H1 (cell line): ENCODE measurements around the gene SUGP2. TPM values are rescaled to one million over a fixed set of nuclear protein-coding genes. Genes with fewer than 3 reads are reported as not detected.

Experiments
- CTCF ChIA-PET: fragments of 300-600 bp; sonication (Branson Sonifier 250); formaldehyde crosslinking; loops from one replicate; lab custom pipeline; 2021; ENCODE audit not compliant: partially characterized antibody; lab: Charles Lee
- POLR2A ChIA-PET: fragments of 300-600 bp; sonication (Branson Sonifier 250); formaldehyde crosslinking; loops from one replicate; lab custom pipeline; 2021; ENCODE audit warnings: inconsistent platforms; ENCODE audit not compliant: partially characterized antibody; lab: Charles Lee
- DNase-seq, 2 experiments: peaks; one replicate each; pipeline versions ENCODE4 v3.0.0 to v3.0.0-alpha.2; 2010 to 2022; ENCODE audit warnings: low spot score in 2 of 2, low read depth in 1 of 2, mixed read lengths in 1 of 2
- FAIRE-seq: peaks from 2 replicates; lab custom pipeline; 2011; peaks lifted over from hg19 to GRCh38; lab: Jason Lieb, UNC
- H2AFZ ChIP-seq: 2 replicates; pipeline ENCODE4 v1.8.1; 2012; ENCODE audit warnings: low read length, inconsistent platforms
- H2AK5ac ChIP-seq: 2 replicates; pipeline ENCODE4 v1.6.1; 2013; ENCODE audit warnings: low read depth, low read length
- H2BK120ac ChIP-seq: replicated peaks from 2 replicates; pipeline ENCODE3; 2013; ENCODE audit warnings: low read depth, low read length, inconsistent platforms
- H2BK12ac ChIP-seq: 2 replicates; pipeline ENCODE4 v1.6.1; 2013; ENCODE audit warnings: low read depth, low read length
- H2BK15ac ChIP-seq: 2 replicates; pipeline ENCODE4 v1.6.1; 2013; ENCODE audit warnings: low read length
- H2BK20ac ChIP-seq: 2 replicates; pipeline ENCODE4 v1.6.1; 2013; ENCODE audit warnings: low read length
- H2BK5ac ChIP-seq: 2 replicates; pipeline ENCODE4 v1.6.1; 2013; ENCODE audit warnings: low read depth, low read length
- H3K14ac ChIP-seq: 2 replicates; pipeline ENCODE4 v1.6.1; 2013; ENCODE audit warnings: inconsistent platforms; ENCODE audit not compliant: insufficient read length
- H3K18ac ChIP-seq: 2 replicates; pipeline ENCODE4 v1.6.1; 2013; ENCODE audit warnings: low read length; ENCODE audit errors: extremely low read depth
- H3K23ac ChIP-seq: 2 replicates; pipeline ENCODE4 v1.6.1; 2013; ENCODE audit warnings: inconsistent platforms; ENCODE audit not compliant: insufficient read length
- H3K23me2 ChIP-seq: 2 replicates; pipeline ENCODE4 v1.6.1; 2013; ENCODE audit warnings: low read depth, low read length
- H3K27ac ChIP-seq: 2 replicates; pipeline ENCODE4 v1.6.1; 2011; ENCODE audit warnings: low read depth, low read length, inconsistent platforms
- H3K27me3 ChIP-seq, 4 experiments: replicated peaks in 1 of 4; 1 replicate in 1 of 4; 2 replicates in 3 of 4; pipeline versions ENCODE4 v1.6.1 to v1.8.1; 2011 to 2013; ENCODE audit warnings: low read length in 3 of 4, mild to moderate bottlenecking in 3 of 4, inconsistent platforms in 2 of 4, mixed read lengths in 2 of 4, moderate library complexity in 1 of 4; ENCODE audit not compliant: control insufficient read depth in 3 of 4, insufficient read depth in 3 of 4; ENCODE audit errors: extremely low read depth in 1 of 4
- H3K36me3 ChIP-seq, 4 experiments: 2 replicates each; pipeline versions ENCODE4 v1.6.1 to v1.8.1; 2011 to 2013; ENCODE audit warnings: mild to moderate bottlenecking in 4 of 4, low read length in 3 of 4, moderate library complexity in 2 of 4, control low read depth in 1 of 4, inconsistent platforms in 1 of 4; ENCODE audit not compliant: insufficient read depth in 4 of 4, control insufficient read depth in 2 of 4
- H3K4ac ChIP-seq: replicated peaks from 2 replicates; pipeline ENCODE3; 2013; ENCODE audit warnings: low read length, low read depth, mixed read lengths, inconsistent platforms; ENCODE audit not compliant: insufficient read length
- H3K4me1 ChIP-seq, 4 experiments: replicated peaks in 1 of 4; 1 replicate in 1 of 4; 2 replicates in 3 of 4; pipeline versions ENCODE4 v1.6.1 to v1.8.1; 2011 to 2013; ENCODE audit warnings: low read length in 3 of 4, inconsistent platforms in 2 of 4, mixed read lengths in 1 of 4; ENCODE audit not compliant: insufficient read depth in 4 of 4, control insufficient read depth in 3 of 4
- H3K4me2 ChIP-seq, 2 experiments: 2 replicates each; pipeline versions ENCODE4 v1.6.1 to v1.8.1; 2011 to 2013; ENCODE audit warnings: low read depth in 2 of 2, low read length in 2 of 2, control low read depth in 1 of 2, inconsistent platforms in 1 of 2, mild to moderate bottlenecking in 1 of 2; ENCODE audit not compliant: insufficient read depth in 1 of 2
- H3K4me3 ChIP-seq, 4 experiments: fragments of 200-600, 300-600 bp in 1 of 4; sonication (generic), shearing (Covaris generic), sonication (Bioruptor Twin) in 1 of 4; 2 replicates each; pipeline versions ENCODE4 v1.5.1 to v1.8.1; 2011 to 2016; ENCODE audit warnings: low read length in 4 of 4, low read depth in 3 of 4, control low read depth in 2 of 4, inconsistent platforms in 2 of 4, mild to moderate bottlenecking in 2 of 4, mixed read lengths in 1 of 4, moderate library complexity in 1 of 4; ENCODE audit not compliant: insufficient read depth in 2 of 4; ENCODE audit errors: extremely low read depth in 1 of 4
- H3K56ac ChIP-seq: replicated peaks from 2 replicates; pipeline ENCODE3; 2013; ENCODE audit warnings: low read depth, mild to moderate bottlenecking, mixed read lengths, low read length, inconsistent platforms; ENCODE audit not compliant: insufficient read length
- H3K79me1 ChIP-seq: 2 replicates; pipeline ENCODE4 v1.6.1; 2013; ENCODE audit warnings: low read depth, low read length, control low read depth
- H3K79me2 ChIP-seq, 2 experiments: 2 replicates each; pipeline versions ENCODE4 v1.6.1 to v1.8.1; 2012 to 2013; ENCODE audit warnings: low read length in 2 of 2, mild to moderate bottlenecking in 2 of 2, inconsistent platforms in 1 of 2; ENCODE audit not compliant: insufficient read depth in 2 of 2, control insufficient read depth in 1 of 2
- H3K9ac ChIP-seq, 4 experiments: replicated peaks in 1 of 4; 1 replicate in 1 of 4; 2 replicates in 3 of 4; pipeline versions ENCODE4 v1.6.1 to v1.8.1; 2011 to 2013; ENCODE audit warnings: low read depth in 3 of 4, low read length in 3 of 4, control low read depth in 2 of 4, mild to moderate bottlenecking in 2 of 4, moderate library complexity in 2 of 4, inconsistent platforms in 1 of 4; ENCODE audit errors: extremely low read depth in 1 of 4
- H3K9me3 ChIP-seq, 2 experiments: 2 replicates each; pipeline versions ENCODE4 v1.6.1 to v1.8.1; 2012 to 2013; ENCODE audit warnings: mild to moderate bottlenecking in 2 of 2, moderate library complexity in 2 of 2, control low read depth in 1 of 2, inconsistent platforms in 1 of 2, low read depth in 1 of 2, low read length in 1 of 2, mixed read lengths in 1 of 2; ENCODE audit not compliant: insufficient read depth in 2 of 2
- H4K20me1 ChIP-seq, 2 experiments: replicated peaks in 1 of 2; 2 replicates each; pipeline versions ENCODE3 to v1.8.1; 2011 to 2013; ENCODE audit warnings: inconsistent platforms in 2 of 2, low read length in 2 of 2, mild to moderate bottlenecking in 1 of 2; ENCODE audit not compliant: insufficient read depth in 2 of 2, control insufficient read depth in 1 of 2
- H4K5ac ChIP-seq: 2 replicates; pipeline ENCODE4 v1.6.1; 2013; ENCODE audit warnings: low read length, low read depth, mixed read lengths, inconsistent platforms; ENCODE audit not compliant: insufficient read length
- H4K8ac ChIP-seq: 2 replicates; pipeline ENCODE4 v1.8.0; 2013; ENCODE audit warnings: mild to moderate bottlenecking, moderate library complexity, low read length, inconsistent platforms; ENCODE audit not compliant: insufficient read depth; ENCODE audit errors: extremely low read depth
- H4K91ac ChIP-seq: replicated peaks from 2 replicates; pipeline ENCODE3; 2013; ENCODE audit warnings: low read length, mixed read lengths, inconsistent platforms; ENCODE audit not compliant: insufficient read length
- BACH1 ChIP-seq: IDR thresholded peaks from 2 replicates; pipeline ENCODE4 v1.6.1; 2012; ENCODE audit warnings: low read length, improper control_type of control experiment
- BCL11A ChIP-seq, 2 experiments: IDR thresholded peaks; one replicate each; pipeline ENCODE4 v1.6.1; 2011; ENCODE audit warnings: low read depth in 2 of 2, low read length in 2 of 2, mild to moderate bottlenecking in 2 of 2
- CEBPB ChIP-seq: IDR thresholded peaks from 2 replicates; pipeline ENCODE4 v1.6.1; 2012; ENCODE audit warnings: low read depth, low read length
- EZH2 ChIP-seq: fragments of 200-600 bp; sonication (generic); IDR thresholded peaks from 2 replicates; pipeline ENCODE4 v1.7.1; 2012; ENCODE audit warnings: low read depth, mild to moderate bottlenecking, moderate library complexity, low read length, inconsistent platforms; ENCODE audit not compliant: severe bottlenecking
- GABPA ChIP-seq: IDR thresholded peaks from 2 replicates; pipeline ENCODE4 v1.6.1; 2011; ENCODE audit warnings: mild to moderate bottlenecking, low read length, moderate library complexity, borderline replicate concordance; ENCODE audit not compliant: insufficient read depth
- KDM1A ChIP-seq: fragments of 200-600, 300-600 bp; sonication (generic); IDR thresholded peaks from 2 replicates; pipeline ENCODE4 v1.7.1; 2016; ENCODE audit warnings: mild to moderate bottlenecking, low read length, borderline replicate concordance
- MAFK ChIP-seq: IDR thresholded peaks from 2 replicates; pipeline ENCODE4 v1.6.1; 2012; ENCODE audit warnings: low read depth, mild to moderate bottlenecking, improper control_type of control experiment, low read length
- NRF1 ChIP-seq: IDR thresholded peaks from 2 replicates; pipeline ENCODE4 v1.6.1; 2011; ENCODE audit warnings: mild to moderate bottlenecking, low read depth, low read length, improper control_type of control experiment
- POLR2A ChIP-seq, 2 experiments: IDR thresholded peaks; 1 replicate in 1 of 2; 2 replicates in 1 of 2; pipeline ENCODE4 v1.6.1; 2011; ENCODE audit warnings: low read depth in 2 of 2, low read length in 2 of 2, mild to moderate bottlenecking in 2 of 2; ENCODE audit errors: control extremely low read depth in 1 of 2
- SP1 ChIP-seq: IDR thresholded peaks from 2 replicates; pipeline ENCODE4 v1.6.1; 2011; ENCODE audit warnings: low read depth, low read length
- SUZ12 ChIP-seq: fragments of 200-600 bp; sonication (generic); IDR thresholded peaks from 2 replicates; pipeline ENCODE4 v1.6.1; 2012; ENCODE audit warnings: mild to moderate bottlenecking, inconsistent platforms, low read length, moderate library complexity, mixed read lengths
- TEAD4 ChIP-seq: IDR thresholded peaks from 2 replicates; pipeline ENCODE4 v1.6.1; 2012; ENCODE audit warnings: low read depth, low read length, inconsistent platforms, mixed read lengths
- USF2 ChIP-seq: IDR thresholded peaks from 2 replicates; pipeline ENCODE4 v1.6.1; 2011; ENCODE audit warnings: low read length, improper control_type of control experiment
- YY1 ChIP-seq: IDR thresholded peaks from 2 replicates; pipeline ENCODE4 v1.6.1; 2011; ENCODE audit warnings: low read depth, mild to moderate bottlenecking, low read length
- WGBS, 2 experiments: shearing (Covaris generic) in 1 of 2; methylation state at CpG; one replicate each; pipeline versions ENCODE4 v1.1.6 to v1.1.7; 2013 to 2015; ENCODE audit warnings: low lambda C conversion rate in 2 of 2, mixed read lengths in 2 of 2, inconsistent platforms in 1 of 2, low coverage in 1 of 2, missing lambda C conversion rate in 1 of 2; ENCODE audit not compliant: insufficient replicate concordance in 2 of 2, insufficient coverage in 1 of 2, insufficient read length in 1 of 2; ENCODE audit errors: extremely low coverage in 1 of 2, missing lambda C conversion rate in 1 of 2; 5-methylcytosine and 5-hydroxymethylcytosine counted together
- polyA plus RNA-seq, 7 experiments: library from polyadenylated mRNA; depleted of rRNA in 3 of 7; stranded (reverse) in 5 of 7; unstranded in 2 of 7; fragments of >200 nt in 5 of 7; fragments of 200-250 nt in 2 of 7; gene quantifications; 1 replicate in 5 of 7; 2 replicates in 1 of 7; 4 replicates in 1 of 7; pipeline versions ENCODE4 v1.2.1 to v1.2.3, GENCODE V29; 2011 to 2013; ENCODE audit warnings: missing spikeins in 2 of 7, mixed read lengths in 2 of 7
- total RNA-seq: library from RNA; stranded (reverse); fragmentation: NEBNext Ultra II Directional; extraction: Animal tissue kit (Norgen Biotek cat#: 25700); gene quantifications from 2 replicates; pipeline ENCODE4 v1.2.1, GENCODE V29; 2021

The SUGP2 gene
- total and polyA plus RNA-seq, 2 of the 8 experiments (the other 6 are each of a cell fraction or from before 2014, with no cell fraction given), result 57.7 to 114 TPM

- ChIA-PET CTCF (interaction anchor here (1.5 to 2.4 kb wide), 2 partner anchors 10 to 97 kb away, joined by 6 to 7 read pairs; no protein-coding TSS in a partner anchor), POLR2A (interaction anchor here (1.0 to 2.3 kb wide), 2 partner anchors 26 to 93 kb away, joined by 3 to 7 read pairs; no protein-coding TSS in a partner anchor)
- Histone ChIP-seq H2BK120ac (no peak overlapping the region), H3K27me3 (no peaks in the 10 kb centered on the region), H3K9me3 (no peaks in the 10 kb centered on the region), H2BK12ac (no peak overlapping the region), H2BK15ac (no peak overlapping the region), H3K36me3 (peaks cover 10 to 34% (median 21%) of the 10 kb centered on the region in 4 experiments), H3K23me2 (0 out of 2 replicates have a peak, but pooled peaks cover 1% of the 10 kb centered on the region), H3K56ac (no peak overlapping the region), H3K4me3 (no peak overlapping the region), H2BK5ac (no peak overlapping the region), H3K14ac (no peak overlapping the region), H3K4me1 (peaks cover 0 to 8% (median 3%) of the 10 kb centered on the region in 4 experiments; a peak in 6 of 7 replicates), H4K20me1 (peaks cover 5 to 13% of the 10 kb centered on the region in 2 experiments), H3K23ac (no peak overlapping the region), H3K18ac (no peak overlapping the region), H2AK5ac (no peak overlapping the region), H2AFZ (no peak overlapping the region), H2BK20ac (no peak overlapping the region), H4K5ac (no peak overlapping the region), H3K9ac (no peak overlapping the region), H3K79me1 (0 out of 2 replicates have a peak, but pooled peaks cover 3% of the 10 kb centered on the region), H4K8ac (no peak overlapping the region), H3K79me2 (no peaks in the 10 kb centered on the region), H3K4ac (no peak overlapping the region), H4K91ac (no peak overlapping the region), H3K27ac (no peak overlapping the region), H3K4me2 (no peak overlapping the region)
- DNase-seq (no peak), FAIRE-seq (no peak)
- WGBS, 2 experiments, result 95% methylated on average over 14 of the region's 14 CpGs; no CpG with 5 or more reads in 1 of the 2 experiments
- no peak for TF ChIP-seq SUZ12
- TF ChIP-seq EZH2, result no peak
- TF ChIP-seq YY1, result no peak
- TF ChIP-seq MAFK, result no peak
- TF ChIP-seq BACH1, result no peak
- no peak for TF ChIP-seq TEAD4
- no peak for TF ChIP-seq NRF1
- TF ChIP-seq SP1, result no peak
- no peak for TF ChIP-seq USF2
- TF ChIP-seq GABPA, result no peak
- no peak for TF ChIP-seq CEBPB
- TF ChIP-seq KDM1A, result no peak
- TF ChIP-seq POLR2A (IDR thresholded peaks at IDR 0.05; ENCODE audit: control extremely low read depth in 1 of 2, low read depth in 2 of 2, low read length in 2 of 2), result no peak
- TF ChIP-seq BCL11A (IDR thresholded peaks at IDR 0.05; ENCODE audit: low read depth in 2 of 2, low read length in 2 of 2), result no peak
Observed at GRCh38 chr19:18991468-18991867, 41.8 kb downstream of the SUGP2 start.
